HCT116 (cell line): Measurements from ENCODE around the gene LRRTM4.

Source experiments
- CTCF ChIP-seq, 3 experiments: fragments of 200-600 bp in 1 of 3; sonication (generic) in 1 of 3; IDR thresholded peaks in 2 of 3; conservative IDR thresholded peaks in 1 of 3; 2 replicates each; pipeline ENCODE4 v1.5.1; 2012 to 2017; ENCODE audit warnings: low read depth in 2 of 3, low read length in 2 of 3, antibody characterized with exemption in 1 of 3, borderline replicate concordance in 1 of 3, control low read depth in 1 of 3, mild to moderate bottlenecking in 1 of 3, mixed read lengths in 1 of 3, mixed run types in 1 of 3, moderate library complexity in 1 of 3; ENCODE audit not compliant: insufficient read depth in 1 of 3
- EZH2 ChIP-seq: fragments of 200-600 bp; sonication (generic); IDR thresholded peaks from 2 replicates; pipeline ENCODE4 v1.6.1; 2017; ENCODE audit warnings: antibody characterized with exemption, mixed run types
- JUND ChIP-seq: IDR thresholded peaks from 2 replicates; pipeline ENCODE4 v1.6.1; 2012
- POLR2A ChIP-seq: IDR thresholded peaks from 2 replicates; pipeline ENCODE4 v1.7.0; 2011; ENCODE audit warnings: borderline replicate concordance; ENCODE audit not compliant: insufficient read depth, insufficient read length; ENCODE audit errors: extremely low read depth
- POLR2AphosphoS5 ChIP-seq: IDR thresholded peaks from 2 replicates; pipeline ENCODE4 v1.6.1; 2011; ENCODE audit warnings: mild to moderate bottlenecking, low read depth, low read length, moderate library complexity
- REST ChIP-seq: IDR thresholded peaks from 2 replicates; pipeline ENCODE4 v1.6.1; 2012; ENCODE audit warnings: low read depth
- TCF7L2 ChIP-seq: IDR thresholded peaks from 2 replicates; pipeline ENCODE4 v1.7.0; 2011; ENCODE audit warnings: borderline replicate concordance, inconsistent platforms; ENCODE audit not compliant: insufficient read depth, insufficient read length; ENCODE audit errors: extremely low read depth
- YY1 ChIP-seq: IDR thresholded peaks from 2 replicates; pipeline ENCODE4 v1.6.1; 2011; ENCODE audit warnings: low read length, low read depth, moderate library complexity, mild to moderate bottlenecking; ENCODE audit not compliant: insufficient replicate concordance; ENCODE audit errors: extremely low read depth
- ZNF274 ChIP-seq: fragments of 200-500 bp; sonication (Bioruptor generic); IDR thresholded peaks from 2 replicates; pipeline ENCODE4 v1.6.1; 2014; ENCODE audit warnings: mild to moderate bottlenecking, low read depth, low read length, inconsistent platforms
- TF ChIP-seq, protein P1 (sequence below): IDR thresholded peaks from 2 replicates; pipeline ENCODE4 v1.6.1; 2011; ENCODE audit warnings: mild to moderate bottlenecking, low read length, moderate library complexity; ENCODE audit not compliant: insufficient replicate concordance; ENCODE audit errors: extremely low read depth

GRCh38 chr2:77161009-77161408 lies 361.2 kb downstream of the LRRTM4 start:
- TF ChIP-seq CTCF (IDR thresholded peaks at IDR 0.05 in 2 of 3, conservative IDR thresholded peaks at IDR 0.05 in 1 of 3; ENCODE audit: borderline replicate concordance in 1 of 3, insufficient read depth in 1 of 3, low read depth in 2 of 3, low read length in 2 of 3) (no peak), TCF7L2 (peak; percentile 62), POLR2AphosphoS5 (no peak), YY1 (no peak), POLR2A (no peak), EZH2 (no peak), REST (no peak), JUND (no peak), ZNF274 (no peak)
- TF ChIP-seq, protein P1, sequence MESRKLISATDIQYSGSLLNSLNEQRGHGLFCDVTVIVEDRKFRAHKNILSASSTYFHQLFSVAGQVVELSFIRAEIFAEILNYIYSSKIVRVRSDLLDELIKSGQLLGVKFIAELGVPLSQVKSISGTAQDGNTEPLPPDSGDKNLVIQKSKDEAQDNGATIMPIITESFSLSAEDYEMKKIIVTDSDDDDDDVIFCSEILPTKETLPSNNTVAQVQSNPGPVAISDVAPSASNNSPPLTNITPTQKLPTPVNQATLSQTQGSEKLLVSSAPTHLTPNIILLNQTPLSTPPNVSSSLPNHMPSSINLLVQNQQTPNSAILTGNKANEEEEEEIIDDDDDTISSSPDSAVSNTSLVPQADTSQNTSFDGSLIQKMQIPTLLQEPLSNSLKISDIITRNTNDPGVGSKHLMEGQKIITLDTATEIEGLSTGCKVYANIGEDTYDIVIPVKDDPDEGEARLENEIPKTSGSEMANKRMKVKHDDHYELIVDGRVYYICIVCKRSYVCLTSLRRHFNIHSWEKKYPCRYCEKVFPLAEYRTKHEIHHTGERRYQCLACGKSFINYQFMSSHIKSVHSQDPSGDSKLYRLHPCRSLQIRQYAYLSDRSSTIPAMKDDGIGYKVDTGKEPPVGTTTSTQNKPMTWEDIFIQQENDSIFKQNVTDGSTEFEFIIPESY, result no peak
